NB4 (cell line): ENCODE results near the gene PLA2G4B.

Experiments used
- MYC ChIP-seq: IDR thresholded peaks from 2 replicates; pipeline ENCODE4 v1.6.1; 2011; ENCODE audit warnings: low read depth, low read length
- POLR2A ChIP-seq: IDR thresholded peaks from 2 replicates; pipeline ENCODE4 v1.6.1; 2011; ENCODE audit warnings: mild to moderate bottlenecking; ENCODE audit not compliant: insufficient read length; ENCODE audit errors: extremely low read depth
- TF ChIP-seq, protein P1 (sequence below): IDR thresholded peaks from one replicate; pipeline ENCODE4 v1.5.1; 2012; ENCODE audit warnings: low read depth, low read length
- TF ChIP-seq, protein P2 (sequence below): IDR thresholded peaks from 2 replicates; pipeline ENCODE4 v1.6.1; 2011; ENCODE audit warnings: low read depth, low read length

DNA sequence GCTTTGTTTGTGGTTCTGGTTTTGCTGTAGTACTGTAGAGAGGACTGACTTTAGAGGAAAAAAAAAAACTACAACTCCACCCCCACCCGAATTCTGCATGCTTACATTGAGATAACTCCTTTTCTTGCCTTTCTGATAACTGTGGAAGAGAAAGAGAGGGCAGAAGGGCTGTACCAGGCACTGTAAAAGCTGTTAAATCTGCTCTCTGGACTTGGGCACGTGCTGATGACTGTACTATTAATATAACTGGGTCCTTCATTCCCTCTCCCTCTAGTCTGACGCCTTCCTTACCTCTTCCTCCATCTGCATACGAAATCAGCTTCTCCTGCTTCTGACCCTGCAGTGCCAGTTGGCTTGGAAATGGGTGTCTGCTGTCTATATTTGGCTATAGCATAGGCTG, 49.4 kb upstream of the PLA2G4B start:
- TF ChIP-seq, protein P1, sequence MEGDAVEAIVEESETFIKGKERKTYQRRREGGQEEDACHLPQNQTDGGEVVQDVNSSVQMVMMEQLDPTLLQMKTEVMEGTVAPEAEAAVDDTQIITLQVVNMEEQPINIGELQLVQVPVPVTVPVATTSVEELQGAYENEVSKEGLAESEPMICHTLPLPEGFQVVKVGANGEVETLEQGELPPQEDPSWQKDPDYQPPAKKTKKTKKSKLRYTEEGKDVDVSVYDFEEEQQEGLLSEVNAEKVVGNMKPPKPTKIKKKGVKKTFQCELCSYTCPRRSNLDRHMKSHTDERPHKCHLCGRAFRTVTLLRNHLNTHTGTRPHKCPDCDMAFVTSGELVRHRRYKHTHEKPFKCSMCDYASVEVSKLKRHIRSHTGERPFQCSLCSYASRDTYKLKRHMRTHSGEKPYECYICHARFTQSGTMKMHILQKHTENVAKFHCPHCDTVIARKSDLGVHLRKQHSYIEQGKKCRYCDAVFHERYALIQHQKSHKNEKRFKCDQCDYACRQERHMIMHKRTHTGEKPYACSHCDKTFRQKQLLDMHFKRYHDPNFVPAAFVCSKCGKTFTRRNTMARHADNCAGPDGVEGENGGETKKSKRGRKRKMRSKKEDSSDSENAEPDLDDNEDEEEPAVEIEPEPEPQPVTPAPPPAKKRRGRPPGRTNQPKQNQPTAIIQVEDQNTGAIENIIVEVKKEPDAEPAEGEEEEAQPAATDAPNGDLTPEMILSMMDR, result no peak
- TF ChIP-seq POLR2A, result no peak
- TF ChIP-seq MYC, result no peak
- TF ChIP-seq, protein P2, sequence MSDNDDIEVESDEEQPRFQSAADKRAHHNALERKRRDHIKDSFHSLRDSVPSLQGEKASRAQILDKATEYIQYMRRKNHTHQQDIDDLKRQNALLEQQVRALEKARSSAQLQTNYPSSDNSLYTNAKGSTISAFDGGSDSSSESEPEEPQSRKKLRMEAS, result no peak
